ENCODE data around the gene TRIM62. TPM values are rescaled to one million over a fixed set of nuclear protein-coding genes. Genes with fewer than 3 reads are reported as not detected.

Gene TRIM62
- total RNA-seq, 4 donors from 2014 or later: 4.0 to 9.0 (median 5.5) TPM

GRCh38 chr1:33211972-33212371 is 30.1 kb upstream of the TRIM62 start:
- Histone ChIP-seq H3K9me3 (no peaks in the 10 kb centered on the region), H3K36me3 (no peaks in the 10 kb centered on the region), H3K4me3 (no peak overlapping the region), H3K27me3 (no peaks in the 10 kb centered on the region), H3K4me1 (no peaks in the 10 kb centered on the region), H3K27ac (no peak overlapping the region)
- no peak for ATAC-seq
- 93 to 100% methylated on average over 1 to 3 of the region's 3 CpGs for WGBS, 2 donors (ENCODE audit: low coverage in 1 of 2)
- TF ChIP-seq EP300 (IDR thresholded peaks at IDR 0.05) (no peak), POLR2AphosphoS5 (IDR thresholded peaks at IDR 0.05) (no peak)

- no peaks in the 10 kb centered on the region for H3K36me3 ChIP-seq
- no peaks in the 10 kb centered on the region for H3K4me1 ChIP-seq
- TF ChIP-seq POLR2A (IDR thresholded peaks at IDR 0.05) (no peak), EP300 (IDR thresholded peaks at IDR 0.05) (no peak), POLR2AphosphoS5 (IDR thresholded peaks at IDR 0.05) (no peak), CTCF (IDR thresholded peaks at IDR 0.05) (no peak)
- 71 to 75% methylated on average over 2 of the region's 2 CpGs for WGBS, 2 donors (ENCODE audit: low coverage in 1 of 2)
- no peak overlapping the region for H3K27ac ChIP-seq
- no peaks in the 10 kb centered on the region for H3K27me3 ChIP-seq
- H3K4me3 ChIP-seq: no peak overlapping the region
- no peaks in the 10 kb centered on the region for H3K9me3 ChIP-seq
- no peak for ATAC-seq
Measured at GRCh38 chr1:33206340-33206739, 24.5 kb upstream of the TRIM62 start.

DNA sequence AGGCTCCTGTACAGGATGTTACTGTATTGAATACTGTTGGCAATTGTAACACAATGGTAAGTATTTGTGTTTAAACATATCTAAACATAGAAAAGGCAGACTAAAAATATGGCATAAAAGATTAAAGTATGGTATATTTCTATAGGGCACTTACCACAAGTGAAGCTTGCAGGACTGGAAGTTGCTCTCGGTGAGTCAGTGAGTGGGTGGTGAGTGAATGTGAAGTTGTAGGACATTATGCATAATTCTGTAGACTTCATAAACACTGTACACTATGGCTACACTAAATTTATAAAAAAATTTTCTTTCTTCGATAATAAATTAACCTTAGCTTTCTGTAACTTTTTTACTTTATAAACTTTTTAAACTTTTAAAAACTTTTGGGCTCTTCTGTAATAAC is 13.7 kb upstream of the TRIM62 start:
- Histone ChIP-seq H3K4me1 (no peaks in the 10 kb centered on the region), H3K9me3 (no peaks in the 10 kb centered on the region), H3K27me3 (peaks cover 15% of the 10 kb centered on the region), H3K27ac (no peak overlapping the region), H3K4me3 (no peak overlapping the region), H3K36me3 (no peaks in the 10 kb centered on the region)
- 71 to 74% methylated on average over 2 of the region's 2 CpGs for WGBS, 2 donors (ENCODE audit: low coverage in 1 of 2)
- no peak for ATAC-seq
- TF ChIP-seq EP300 (IDR thresholded peaks at IDR 0.05) (no peak), POLR2A (IDR thresholded peaks at IDR 0.05) (no peak), POLR2AphosphoS5 (IDR thresholded peaks at IDR 0.05) (no peak), CTCF (IDR thresholded peaks at IDR 0.05) (no peak)

DNA sequence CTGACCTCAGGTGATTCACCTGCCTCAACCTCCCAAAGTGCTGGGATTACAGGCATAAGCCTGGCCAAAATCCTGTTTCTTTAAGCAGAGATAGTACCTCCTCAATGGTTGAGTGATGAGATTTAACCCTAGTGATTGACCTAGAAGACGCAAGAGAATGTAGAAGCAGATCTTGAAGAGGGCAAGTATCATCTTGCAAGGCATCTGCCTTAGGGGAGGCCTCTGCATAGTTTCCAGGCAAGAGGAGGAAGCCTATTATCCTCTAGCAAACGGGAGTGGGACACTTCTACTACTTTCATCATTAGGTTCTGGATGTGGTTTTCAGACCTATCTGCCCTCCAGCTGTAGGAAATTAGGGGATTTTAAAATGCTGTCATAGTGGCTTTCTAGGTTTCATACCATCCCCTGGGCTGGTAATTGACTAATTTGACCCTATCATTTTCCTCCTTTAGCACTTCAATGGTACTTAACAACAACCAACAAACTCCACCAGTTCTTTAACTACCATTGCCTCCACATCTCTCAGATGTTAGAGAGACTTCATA is 10.0 kb upstream of the TRIM62 start:
- no peaks in the 10 kb centered on the region for H3K36me3 ChIP-seq
- no peak overlapping the region for H3K27ac ChIP-seq
- no peak for ATAC-seq
- no peak overlapping the region for H3K4me3 ChIP-seq
- H3K9me3 ChIP-seq: no peaks in the 10 kb centered on the region
- 66 to 83% methylated on average over 2 of the region's 2 CpGs for WGBS, 2 donors (ENCODE audit: low coverage in 1 of 2)
- no peak for TF ChIP-seq POLR2A (IDR thresholded peaks at IDR 0.05)
- no peak for TF ChIP-seq CTCF (IDR thresholded peaks at IDR 0.05)
- H3K4me1 ChIP-seq: no peaks in the 10 kb centered on the region
- peaks cover 15% of the 10 kb centered on the region for H3K27me3 ChIP-seq

GRCh38 chr1:33190701-33191100 is 8.9 kb upstream of the TRIM62 start:
- no peaks in the 10 kb centered on the region for H3K9me3 ChIP-seq
- 39% methylated on average over 2 of the region's 2 CpGs; no CpG with 5 or more reads in 1 of the 2 donors for WGBS, 2 donors (ENCODE audit: low coverage in 1 of 2)

More at GRCh38 chr1:33190701-33191100, 8.9 kb upstream of the TRIM62 start:
- Histone ChIP-seq H3K27me3 (peaks cover 15% of the 10 kb centered on the region), H3K4me3 (no peak overlapping the region), H3K4me1 (no peaks in the 10 kb centered on the region), H3K36me3 (no peaks in the 10 kb centered on the region), H3K27ac (no peak overlapping the region)
- TF ChIP-seq EP300 (IDR thresholded peaks at IDR 0.05) (no peak), CTCF (IDR thresholded peaks at IDR 0.05) (no peak), POLR2AphosphoS5 (IDR thresholded peaks at IDR 0.05) (no peak), POLR2A (IDR thresholded peaks at IDR 0.05) (no peak)
- ATAC-seq: no peak

Data from gastroesophageal sphincter (tissue), 4 donors.